ENCODE data around the gene CALR3. TPM values are rescaled to one million over a fixed set of nuclear protein-coding genes. Genes with fewer than 3 reads are reported as not detected.
A peak's percentile ranks its signal among the peaks of the same experiment; 100 is the strongest.

CALR3 gene
- total RNA-seq, 4 donors from 2014 or later = not detected

- H3K4me1 ChIP-seq = peaks cover 0 to 24% (median 8%) of the 10 kb centered on the region in 4 donors
- intact Hi-C loops (cut with DNase I; ENCODE audit: low total_unique reads) = no loop called here
- no peak overlapping the region for H3K4me3 ChIP-seq
- in situ Hi-C loops (cut with MboI; ENCODE audit: low pct_ligation_motif_present in 1 of 4, low pct_unique_long_range_greater_than_20kb in 1 of 4, low sequenced_read_pairs in 3 of 4) = no loop called here
- DNase-seq = peak; percentile 48
- H3K9me3 ChIP-seq = no peaks in the 10 kb centered on the region
- 55 to 67% methylated on average over 5 to 11 of the region's 11 CpGs for WGBS, 2 donors (ENCODE audit: low coverage in 1 of 2)
- TF ChIP-seq CTCF (IDR thresholded peaks at IDR 0.05) (no peak), POLR2A (IDR thresholded peaks at IDR 0.05) (no peak), POLR2AphosphoS5 (IDR thresholded peaks at IDR 0.05) (peak in 2 of 3 donors; percentile 39 to 42)
- no peaks in the 10 kb centered on the region for H3K27me3 ChIP-seq
- H3K36me3 ChIP-seq = peaks cover 0 to 14% (median 1%) of the 10 kb centered on the region in 4 donors
- H3K27ac ChIP-seq = peak overlapping the region; percentile 58 to 82 (median 75)
Measured at GRCh38 chr19:16435238-16435917, 60.6 kb downstream of the CALR3 start.

GRCh38 chr19:16433986-16434385, 62.0 kb downstream of the CALR3 start:
- H3K4me3 ChIP-seq = no peak overlapping the region
- H3K9me3 ChIP-seq = no peaks in the 10 kb centered on the region
- WGBS, 2 donors (ENCODE audit: low coverage in 1 of 2) = 94% methylated on average over 2 to 3 of the region's 3 CpGs
- in situ Hi-C loops (cut with MboI; ENCODE audit: low pct_ligation_motif_present in 1 of 4, low pct_unique_long_range_greater_than_20kb in 1 of 4, low sequenced_read_pairs in 3 of 4) = no loop called here
- H3K27ac ChIP-seq = peak overlapping the region in 1 of 4 donors; percentile 82
- H3K36me3 ChIP-seq = peaks cover 0 to 14% (median 1%) of the 10 kb centered on the region in 4 donors
- no peak for DNase-seq
- H3K27me3 ChIP-seq = no peaks in the 10 kb centered on the region
- intact Hi-C loops (cut with DNase I; ENCODE audit: low total_unique reads) = no loop called here
- TF ChIP-seq EP300 (IDR thresholded peaks at IDR 0.05; ENCODE audit: low read depth) (no peak), POLR2AphosphoS5 (IDR thresholded peaks at IDR 0.05) (no peak), CTCF (IDR thresholded peaks at IDR 0.05) (no peak), POLR2A (IDR thresholded peaks at IDR 0.05) (no peak)
- peaks cover 0 to 24% (median 8%) of the 10 kb centered on the region in 4 donors for H3K4me1 ChIP-seq

GRCh38 chr19:16429759-16430091, 66.2 kb downstream of the CALR3 start:
- H3K36me3 ChIP-seq = peaks cover 0 to 23% (median 5%) of the 10 kb centered on the region in 4 donors
- in situ Hi-C loops (cut with MboI; ENCODE audit: low pct_ligation_motif_present in 1 of 4, low pct_unique_long_range_greater_than_20kb in 1 of 4, low sequenced_read_pairs in 3 of 4) (no loop called here), intact Hi-C loops (cut with DNase I; ENCODE audit: low total_unique reads) (no loop called here)
- 91% methylated on average over 1 of the region's 3 CpGs; no CpG with 5 or more reads in 1 of the 2 donors for WGBS, 2 donors (ENCODE audit: low coverage in 1 of 2)
- TF ChIP-seq POLR2AphosphoS5 (IDR thresholded peaks at IDR 0.05) (no peak), POLR2A (IDR thresholded peaks at IDR 0.05) (no peak), EP300 (IDR thresholded peaks at IDR 0.05; ENCODE audit: low read depth) (no peak), CTCF (IDR thresholded peaks at IDR 0.05) (no peak)
- no peaks in the 10 kb centered on the region for H3K9me3 ChIP-seq
- peaks cover 0 to 2% (median 0%) of the 10 kb centered on the region in 4 donors for H3K4me1 ChIP-seq
- H3K4me3 ChIP-seq = no peak overlapping the region
- no peak overlapping the region for H3K27ac ChIP-seq
- H3K27me3 ChIP-seq = no peaks in the 10 kb centered on the region
- DNase-seq = no peak

- peaks cover 0 to 27% (median 5%) of the 10 kb centered on the region in 4 donors for H3K36me3 ChIP-seq
- no peak for DNase-seq
Measured at GRCh38 chr19:16429066-16429758, 66.8 kb downstream of the CALR3 start.

More at GRCh38 chr19:16429066-16429758, 66.8 kb downstream of the CALR3 start:
- Histone ChIP-seq H3K27me3 (no peaks in the 10 kb centered on the region), H3K4me1 (no peaks in the 10 kb centered on the region), H3K4me3 (no peak overlapping the region), H3K9me3 (no peaks in the 10 kb centered on the region), H3K27ac (no peak overlapping the region)
- TF ChIP-seq CTCF (IDR thresholded peaks at IDR 0.05) (no peak), POLR2AphosphoS5 (IDR thresholded peaks at IDR 0.05) (peak in 1 of 3 donors; percentile 47), EP300 (IDR thresholded peaks at IDR 0.05; ENCODE audit: low read depth) (no peak)
- 76% methylated on average over 13 of the region's 13 CpGs; no CpG with 5 or more reads in 1 of the 2 donors for WGBS, 2 donors (ENCODE audit: low coverage in 1 of 2)
- intact Hi-C loops (cut with DNase I; ENCODE audit: low total_unique reads) (no loop called here), in situ Hi-C loops (cut with MboI; ENCODE audit: low pct_ligation_motif_present in 1 of 4, low pct_unique_long_range_greater_than_20kb in 1 of 4, low sequenced_read_pairs in 3 of 4) (no loop called here)

Data from transverse colon (tissue), 4 donors.